NCI-H524 treated with DMSO at 0.1 percent for 48 hours (cell line): ENCODE results near the gene LRRN2.

Experiments used
- DNase-seq: peaks from one replicate; lab custom pipeline; 2025; lab: John Stamatoyannopoulos, UW

The LRRN2 gene

GRCh38 chr1:204662530-204662929 is 23.0 kb downstream of the LRRN2 start:
- DNase-seq, result no peak

GRCh38 chr1:204660509-204660908 is 25.0 kb downstream of the LRRN2 start:
- DNase-seq, result no peak

GRCh38 chr1:204659056-204659455 is 26.5 kb downstream of the LRRN2 start:
- DNase-seq, result peak; percentile 60

GRCh38 chr1:204658295-204658694 is 27.2 kb downstream of the LRRN2 start:
- no peak for DNase-seq

GRCh38 chr1:204653590-204654340 is 31.8 kb downstream of the LRRN2 start:
- DNase-seq, result no peak

GRCh38 chr1:204652497-204652896 is 33.0 kb downstream of the LRRN2 start:
- no peak for DNase-seq

GRCh38 chr1:204651843-204652421 is 33.6 kb downstream of the LRRN2 start:
- DNase-seq, result no peak

- no peak for DNase-seq
Observed at GRCh38 chr1:204650911-204651570, 34.5 kb downstream of the LRRN2 start.

- DNase-seq, result no peak
Observed at GRCh38 chr1:204649721-204650521, 35.6 kb downstream of the LRRN2 start.

- no peak for DNase-seq
Observed at GRCh38 chr1:204648576-204648975, 37.0 kb downstream of the LRRN2 start.

- DNase-seq, result no peak
Observed at GRCh38 chr1:204647805-204648153, 37.8 kb downstream of the LRRN2 start.

GRCh38 chr1:204647114-204647804 is 38.3 kb downstream of the LRRN2 start:
- no peak for DNase-seq

GRCh38 chr1:204645666-204646065 is 39.9 kb downstream of the LRRN2 start:
- DNase-seq, result peak; percentile 45

- no peak for DNase-seq
Observed at GRCh38 chr1:204645251-204645650, 40.3 kb downstream of the LRRN2 start.

- no peak for DNase-seq
Observed at GRCh38 chr1:204643503-204643902, 42.0 kb downstream of the LRRN2 start.

GRCh38 chr1:204641936-204642335 is 43.6 kb downstream of the LRRN2 start:
- no peak for DNase-seq

- DNase-seq, result no peak
Observed at GRCh38 chr1:204641455-204641854, 44.1 kb downstream of the LRRN2 start.

- no peak for DNase-seq
Observed at GRCh38 chr1:204640578-204640977, 45.0 kb downstream of the LRRN2 start.

GRCh38 chr1:204634260-204634910 is 51.2 kb downstream of the LRRN2 start:
- DNase-seq, result no peak

GRCh38 chr1:204633665-204634064 is 51.9 kb downstream of the LRRN2 start:
- DNase-seq, result no peak

GRCh38 chr1:204630132-204630905 is 55.2 kb downstream of the LRRN2 start:
- DNase-seq, result no peak
